ENCODE measurements around the gene VCAN.

DNA sequence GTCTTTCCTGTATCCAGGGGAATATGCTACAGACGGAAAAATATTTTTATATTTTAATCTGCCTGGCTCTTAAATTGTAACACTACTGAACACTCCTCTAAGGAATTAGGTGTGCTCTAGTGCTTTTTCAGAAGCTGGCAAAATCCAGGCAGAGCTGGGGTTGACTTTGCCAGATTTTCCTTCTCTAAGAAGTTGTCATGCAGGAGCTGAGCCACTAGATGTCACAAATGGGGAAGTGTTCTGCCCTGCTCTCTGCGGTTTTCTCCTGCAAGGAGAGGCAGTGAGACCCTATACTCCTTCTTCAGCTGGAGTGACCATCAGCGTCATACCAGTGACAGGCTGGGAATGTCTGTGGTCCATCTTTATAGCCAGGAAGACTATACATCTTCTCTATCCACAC lies 136.6 kb downstream of the VCAN start:
- TF ChIP-seq CTCF (IDR thresholded peaks at IDR 0.05) (no peak), POLR2A (IDR thresholded peaks at IDR 0.05) (no peak)

All from uterus (tissue), 2 donors.